Cardiac muscle cell (in vitro differentiated cells and primary cell): ENCODE results near the gene PDF. TPM values are rescaled to one million over a fixed set of nuclear protein-coding genes. Genes with fewer than 3 reads are reported as not detected.

Experiments
- DNase-seq, 2 donors: peaks; one replicate each; pipeline versions ENCODE4 v3.0.0 to v3.0.0-alpha.2; 2010 to 2017; ENCODE audit warnings: low read depth in 1 of 2, low spot score in 1 of 2
- H3K27ac ChIP-seq: fragments of 200-600 bp; sonication (generic); 2 replicates; pipeline ENCODE4 v1.5.1; 2016
- H3K27me3 ChIP-seq: fragments of 200-600 bp; sonication (generic); 2 replicates; pipeline ENCODE4 v1.6.0; 2016; ENCODE audit warnings: control low read depth
- H3K36me3 ChIP-seq: fragments of 200-600 bp; sonication (generic); 2 replicates; pipeline ENCODE4 v1.5.1; 2016; ENCODE audit warnings: control low read depth
- H3K4me1 ChIP-seq: fragments of 200-600 bp; sonication (generic); 2 replicates; pipeline ENCODE4 v1.8.1; 2017; ENCODE audit warnings: low read depth, mild to moderate bottlenecking, mixed run types
- H3K4me3 ChIP-seq: fragments of 200-600 bp; sonication (generic); 2 replicates; pipeline ENCODE4 v1.5.1; 2016; ENCODE audit warnings: mild to moderate bottlenecking
- H3K9me3 ChIP-seq: fragments of 200-600 bp; sonication (generic); 2 replicates; pipeline ENCODE4 v1.5.1; 2017; ENCODE audit warnings: low read depth, mild to moderate bottlenecking, control low read depth
- polyA plus RNA-seq: library from polyadenylated mRNA; unstranded; fragments of >200 nt; fragmentation: Nextera tagmentation; extraction: Ambion mirVana; gene quantifications from 2 replicates; pipeline ENCODE4 v1.2.1, GENCODE V29; 2016
- total RNA-seq: library from RNA; depleted of rRNA; stranded (reverse); fragments of >200 nt; gene quantifications from 2 replicates; pipeline ENCODE4 v1.2.3, GENCODE V29; 2016
- TF ChIP-seq, protein P1 (sequence below): IDR thresholded peaks from 2 replicates; pipeline ENCODE4 v1.5.1; 2012; ENCODE audit warnings: low read depth, mild to moderate bottlenecking, low read length

The PDF gene
- total and polyA plus RNA-seq, 2 experiments from 2014 or later: 12.0 to 16.1 TPM

DNA sequence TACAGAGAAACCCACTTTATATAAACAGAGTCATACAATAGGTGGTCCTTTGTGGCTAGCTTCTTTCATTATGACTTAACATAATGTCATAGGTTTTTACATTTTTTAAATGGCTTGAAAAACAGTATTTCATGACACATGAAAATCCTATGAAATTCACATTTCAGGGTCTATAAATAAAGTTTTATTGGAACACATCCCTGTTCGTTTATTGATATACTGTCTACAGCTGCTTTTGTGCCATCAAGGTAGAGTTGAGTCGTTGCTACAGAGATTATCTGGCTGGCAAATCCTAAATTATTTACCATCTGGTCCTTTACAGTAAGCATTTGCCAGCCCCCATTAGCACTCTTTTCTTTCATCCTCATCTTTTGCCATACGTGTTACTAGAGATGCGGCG is 16.9 kb downstream of the PDF start:
- peaks cover 14% of the 10 kb centered on the region for H3K36me3 ChIP-seq
- TF ChIP-seq, protein P1, sequence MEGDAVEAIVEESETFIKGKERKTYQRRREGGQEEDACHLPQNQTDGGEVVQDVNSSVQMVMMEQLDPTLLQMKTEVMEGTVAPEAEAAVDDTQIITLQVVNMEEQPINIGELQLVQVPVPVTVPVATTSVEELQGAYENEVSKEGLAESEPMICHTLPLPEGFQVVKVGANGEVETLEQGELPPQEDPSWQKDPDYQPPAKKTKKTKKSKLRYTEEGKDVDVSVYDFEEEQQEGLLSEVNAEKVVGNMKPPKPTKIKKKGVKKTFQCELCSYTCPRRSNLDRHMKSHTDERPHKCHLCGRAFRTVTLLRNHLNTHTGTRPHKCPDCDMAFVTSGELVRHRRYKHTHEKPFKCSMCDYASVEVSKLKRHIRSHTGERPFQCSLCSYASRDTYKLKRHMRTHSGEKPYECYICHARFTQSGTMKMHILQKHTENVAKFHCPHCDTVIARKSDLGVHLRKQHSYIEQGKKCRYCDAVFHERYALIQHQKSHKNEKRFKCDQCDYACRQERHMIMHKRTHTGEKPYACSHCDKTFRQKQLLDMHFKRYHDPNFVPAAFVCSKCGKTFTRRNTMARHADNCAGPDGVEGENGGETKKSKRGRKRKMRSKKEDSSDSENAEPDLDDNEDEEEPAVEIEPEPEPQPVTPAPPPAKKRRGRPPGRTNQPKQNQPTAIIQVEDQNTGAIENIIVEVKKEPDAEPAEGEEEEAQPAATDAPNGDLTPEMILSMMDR: no peak
- DNase-seq: no peak
- H3K9me3 ChIP-seq: no peaks in the 10 kb centered on the region
- H3K27ac ChIP-seq: no peak overlapping the region
- no peak overlapping the region for H3K4me3 ChIP-seq
- H3K4me1 ChIP-seq: peaks cover 4% of the 10 kb centered on the region
- no peaks in the 10 kb centered on the region for H3K27me3 ChIP-seq

DNA sequence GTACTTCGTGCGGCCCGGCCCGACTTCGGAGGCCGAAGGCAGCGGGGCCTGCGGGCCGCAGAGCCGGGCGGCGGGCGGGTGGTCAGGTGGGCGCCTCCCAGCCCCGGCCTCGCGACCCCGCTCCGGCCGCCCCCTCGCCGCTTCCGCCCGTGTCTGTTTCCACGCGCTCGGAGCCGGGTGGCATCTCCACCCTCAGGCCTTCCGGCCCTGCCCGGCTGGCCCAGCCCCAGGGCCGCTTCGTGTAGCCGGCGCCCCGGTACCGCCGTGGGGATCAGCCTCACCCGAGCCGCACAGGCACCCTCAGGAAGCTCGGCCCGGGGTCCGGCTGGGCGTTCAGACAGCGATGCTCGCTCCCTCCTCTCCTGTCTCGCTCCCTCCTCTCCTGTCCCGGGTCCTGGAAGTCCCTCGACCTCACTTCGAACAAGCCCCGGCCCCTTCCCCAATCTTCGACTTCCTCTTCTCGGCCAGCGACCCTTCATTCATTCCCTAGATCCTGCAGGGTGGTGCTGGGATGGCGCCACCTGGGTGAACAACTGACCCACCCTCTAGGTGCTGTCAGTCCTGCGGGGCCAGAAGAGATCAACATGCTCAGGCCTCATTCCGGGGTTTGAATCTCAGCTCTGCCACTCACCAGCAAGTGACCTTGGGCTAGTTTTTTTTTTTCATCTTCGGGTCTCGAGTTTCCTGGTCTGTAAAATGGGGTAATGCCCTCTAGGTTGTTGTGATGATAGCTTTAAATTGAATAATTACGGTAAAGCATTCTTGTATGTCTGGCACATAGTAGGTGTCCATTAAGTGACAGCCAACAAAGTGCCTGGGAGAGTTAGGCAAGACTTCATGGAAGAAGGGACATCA is 18.6 kb downstream of the PDF start:
- Histone ChIP-seq H3K9me3 (no peaks in the 10 kb centered on the region), H3K27ac (peak overlapping the region; percentile 90), H3K4me3 (peak overlapping the region; percentile 80), H3K4me1 (peaks cover 4% of the 10 kb centered on the region), H3K27me3 (no peaks in the 10 kb centered on the region), H3K36me3 (peaks cover 7% of the 10 kb centered on the region)
- TF ChIP-seq, protein P1: no peak
- peak; percentile 32 to 52 for DNase-seq

DNA sequence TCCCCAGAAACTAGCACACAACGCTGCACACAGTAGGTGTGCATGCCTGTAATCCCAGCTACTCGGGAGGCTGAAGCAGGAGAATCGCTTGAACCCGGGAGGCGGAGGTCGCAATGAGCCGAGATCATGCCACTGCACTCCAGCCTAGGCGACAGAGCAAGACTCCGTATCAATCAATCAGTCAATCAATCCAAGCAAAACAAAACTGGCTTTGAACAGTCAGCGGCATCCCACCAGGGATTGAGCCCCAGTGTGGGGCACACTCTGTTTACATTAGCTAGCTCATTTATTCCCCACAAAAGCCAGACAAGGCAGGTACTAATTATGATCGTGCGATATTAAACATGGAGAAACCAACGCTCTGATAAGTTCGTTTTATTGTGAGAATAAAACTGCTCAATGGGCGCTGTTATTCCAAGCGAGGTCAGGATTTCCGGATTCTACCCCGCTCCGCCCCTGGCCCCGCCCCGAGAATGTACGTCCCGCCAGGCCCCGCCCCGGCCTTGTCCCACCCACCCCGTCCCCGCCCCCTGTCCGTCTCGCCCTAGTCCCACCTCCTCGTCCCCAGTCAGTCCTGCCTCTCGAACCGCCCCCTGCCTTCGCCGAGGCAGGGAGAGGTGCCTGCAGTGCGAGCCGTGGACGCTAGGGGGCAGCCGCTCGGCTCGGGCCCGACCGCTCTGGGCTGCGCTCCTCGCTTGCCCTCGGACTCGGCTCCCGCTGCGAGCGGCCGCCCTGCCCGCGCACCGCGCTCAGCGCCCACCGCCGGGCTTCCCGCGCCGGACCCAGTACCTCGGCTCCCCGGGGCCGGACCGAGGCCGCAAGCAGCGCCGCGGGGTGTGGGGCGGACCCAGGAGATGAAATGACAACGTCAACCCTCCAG is 19.5 kb downstream of the PDF start, which contains the start of gene VPS4A:
VPS4A (plus strand) TSS at position 698 of the 880 bp plus-strand sequence; CDS start at position 860, 162 bp downstream.
- Histone ChIP-seq H3K4me3 (peak within 1 kb of the TSS; percentile 80), H3K27me3 (no peaks in the 10 kb centered on the region), H3K9me3 (no peaks in the 10 kb centered on the region), H3K36me3 (no peaks in the 10 kb centered on the region), H3K27ac (peak within 1 kb of the TSS; percentile 90), H3K4me1 (peaks cover 4% of the 10 kb centered on the region)
- TF ChIP-seq, protein P1: peak; percentile 69
- DNase-seq: peak; percentile 97 to 98

DNA sequence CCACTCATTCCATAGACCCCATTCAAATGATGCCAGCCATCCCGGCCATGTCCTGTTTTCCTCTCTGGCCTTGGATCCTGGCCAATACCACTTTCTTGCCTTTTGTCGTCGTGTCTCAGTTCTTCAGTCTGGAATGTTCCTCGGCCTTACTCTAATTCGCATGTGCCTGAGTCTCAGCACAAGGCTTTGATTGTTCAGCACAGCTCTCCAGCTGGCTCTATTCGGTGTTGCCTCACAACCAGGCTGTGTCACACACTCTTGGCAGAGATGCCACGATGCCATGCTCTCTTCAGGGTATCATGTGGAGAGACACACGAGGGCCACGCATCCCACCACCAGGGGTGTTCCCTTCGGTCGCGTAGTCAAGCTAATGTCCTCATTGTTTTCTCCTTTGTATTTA is 21.1 kb downstream of the PDF start:
- no peaks in the 10 kb centered on the region for H3K9me3 ChIP-seq
- peaks cover 4% of the 10 kb centered on the region for H3K4me1 ChIP-seq
- TF ChIP-seq, protein P1: no peak
- H3K27ac ChIP-seq: no peak overlapping the region
- H3K27me3 ChIP-seq: no peaks in the 10 kb centered on the region
- H3K36me3 ChIP-seq: no peaks in the 10 kb centered on the region
- DNase-seq: no peak
- no peak overlapping the region for H3K4me3 ChIP-seq

DNA sequence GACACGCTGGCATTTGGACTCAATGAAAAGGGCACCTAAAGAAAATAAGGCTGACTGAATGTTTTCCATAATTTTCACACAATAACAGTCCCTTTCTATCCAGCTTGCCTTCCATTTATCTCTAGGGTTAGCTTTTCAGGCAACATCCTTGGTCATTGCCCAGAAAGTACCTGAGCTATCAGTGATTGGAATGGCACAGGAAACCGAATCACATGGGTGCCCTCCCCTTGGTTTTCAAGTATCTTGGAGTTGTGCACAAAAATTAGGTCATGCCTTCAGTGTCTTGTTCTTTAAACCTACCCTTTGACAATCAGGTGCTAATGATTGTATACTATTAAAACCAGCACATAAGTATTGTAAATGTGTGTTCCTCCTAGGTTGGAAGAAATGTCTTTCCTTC is 22.5 kb downstream of the PDF start:
- H3K27ac ChIP-seq: no peak overlapping the region
- H3K27me3 ChIP-seq: no peaks in the 10 kb centered on the region
- H3K9me3 ChIP-seq: no peaks in the 10 kb centered on the region
- H3K4me1 ChIP-seq: peaks cover 4% of the 10 kb centered on the region
- TF ChIP-seq, protein P1: no peak
- no peak overlapping the region for H3K4me3 ChIP-seq
- no peaks in the 10 kb centered on the region for H3K36me3 ChIP-seq
- no peak for DNase-seq
